NCI-H2171 (cell line): Measurements from ENCODE around the gene LRRC4B.

Experiments
- DNase-seq: peaks from one replicate; lab custom pipeline; 2025; lab: John Stamatoyannopoulos, UW

LRRC4B gene

GRCh38 chr19:50570997-50571396 is 2.8 kb upstream of the LRRC4B start:
- DNase-seq, result no peak

GRCh38 chr19:50569938-50570540 is 1.8 kb upstream of the LRRC4B start:
- no peak for DNase-seq

GRCh38 chr19:50568728-50569698 is 778 bp upstream of the LRRC4B start:
- DNase-seq, result no peak

- no peak for DNase-seq
These were observed 988 bp downstream of the LRRC4B start for GRCh38 chr19:50567052-50567841.

GRCh38 chr19:50565984-50566903 is 2.0 kb downstream of the LRRC4B start:
- no peak for DNase-seq

GRCh38 chr19:50564229-50565105 is 3.8 kb downstream of the LRRC4B start:
- no peak for DNase-seq

GRCh38 chr19:50563597-50563996 is 4.6 kb downstream of the LRRC4B start:
- no peak for DNase-seq

- DNase-seq, result no peak
These were observed 5.2 kb downstream of the LRRC4B start for GRCh38 chr19:50562996-50563395.

- no peak for DNase-seq
These were observed 5.9 kb downstream of the LRRC4B start for GRCh38 chr19:50562329-50562728.

GRCh38 chr19:50559636-50560035 is 8.6 kb downstream of the LRRC4B start:
- DNase-seq, result no peak

GRCh38 chr19:50558449-50558848 is 9.8 kb downstream of the LRRC4B start:
- DNase-seq, result no peak

GRCh38 chr19:50558039-50558438 is 10.2 kb downstream of the LRRC4B start:
- DNase-seq, result no peak

- DNase-seq, result no peak
These were observed 11.1 kb downstream of the LRRC4B start for GRCh38 chr19:50557009-50557613.

- peak; percentile 69 for DNase-seq
These were observed 11.8 kb downstream of the LRRC4B start for GRCh38 chr19:50556282-50557008.

GRCh38 chr19:50555450-50556281 is 12.6 kb downstream of the LRRC4B start:
- no peak for DNase-seq

GRCh38 chr19:50555033-50555432 is 13.2 kb downstream of the LRRC4B start:
- no peak for DNase-seq

GRCh38 chr19:50554212-50554611 is 14.0 kb downstream of the LRRC4B start:
- no peak for DNase-seq

GRCh38 chr19:50553134-50553703 is 15.0 kb downstream of the LRRC4B start:
- no peak for DNase-seq
